Stimulated activated CD8-positive, alpha-beta memory T cell treated with anti-CD3 and anti-CD28 coated beads, Interleukin-12 subunit alpha, Interleukin-12 subunit beta, amount 100 ng/mL, for 24 hours (primary cell): ENCODE measurements around the gene PCIF1.
"Not testable (repeated sequence)": the region's sequence is repeated elsewhere in the genome, so short reads cannot be mapped to it uniquely, and the experiment has no call there.

Source experiments
- DNase-seq: peaks from one replicate; pipeline ENCODE4 v3.0.0-alpha.2; 2020; ENCODE audit errors: extremely low read depth

PCIF1 gene

GRCh38 chr20:45934586-45935415 is at the start of gene PCIF1:
TSS of gene PCIF1 (plus strand) at chr20:45934683. CDS start at chr20:45939000, 4,317 bp downstream.
- DNase-seq = peak; percentile 94

GRCh38 chr20:45886590-45887345 is 47.7 kb upstream of the PCIF1 start:
- DNase-seq = no peak

GRCh38 chr20:45887346-45887715 is 47.2 kb upstream of the PCIF1 start, which contains the start of gene SPATA25:
TSS of gene SPATA25 (minus strand) at chr20:45887622. CDS start at chr20:45887590, 32 bp downstream.
- DNase-seq = no peak

DNA sequence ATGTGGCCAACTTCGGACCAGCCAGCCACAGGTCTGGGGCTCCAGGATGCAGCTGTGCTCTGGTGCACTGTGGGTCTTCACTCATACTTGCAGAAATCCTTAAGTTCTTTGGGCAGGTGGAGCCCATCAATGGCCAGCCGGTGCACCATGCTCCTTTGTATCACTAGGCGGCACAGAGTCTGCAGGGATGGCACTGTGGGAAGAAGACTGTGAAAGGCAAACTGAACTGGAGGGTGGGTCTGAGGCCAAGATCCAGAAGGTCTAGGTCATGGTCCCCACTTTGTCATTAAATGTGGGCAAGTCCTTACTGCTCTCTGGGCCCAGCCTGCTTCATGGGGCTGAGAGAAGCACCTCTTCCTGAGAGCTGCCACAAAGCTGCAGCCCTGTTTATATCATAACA is 45.8 kb upstream of the PCIF1 start:
- no peak for DNase-seq

- no peak for DNase-seq
These were observed 44.2 kb upstream of the PCIF1 start for GRCh38 chr20:45890077-45890984.

GRCh38 chr20:45890985-45891983 is 43.2 kb upstream of the PCIF1 start, which contains the start of the genes CTSA and NEURL2:
TSS of gene CTSA (plus strand) at chr20:45891335. CDS start at chr20:45891569, 234 bp downstream.
TSS of gene NEURL2 (minus strand) at chr20:45891208. CDS start at chr20:45890991, 217 bp downstream.
- peak; percentile 72 for DNase-seq

- no peak for DNase-seq
These were observed 42.2 kb upstream of the PCIF1 start for GRCh38 chr20:45892049-45892825.

GRCh38 chr20:45892828-45893500 is 41.5 kb upstream of the PCIF1 start:
- DNase-seq = no peak

GRCh38 chr20:45893831-45894230 is 40.7 kb upstream of the PCIF1 start:
- DNase-seq = no peak

DNA sequence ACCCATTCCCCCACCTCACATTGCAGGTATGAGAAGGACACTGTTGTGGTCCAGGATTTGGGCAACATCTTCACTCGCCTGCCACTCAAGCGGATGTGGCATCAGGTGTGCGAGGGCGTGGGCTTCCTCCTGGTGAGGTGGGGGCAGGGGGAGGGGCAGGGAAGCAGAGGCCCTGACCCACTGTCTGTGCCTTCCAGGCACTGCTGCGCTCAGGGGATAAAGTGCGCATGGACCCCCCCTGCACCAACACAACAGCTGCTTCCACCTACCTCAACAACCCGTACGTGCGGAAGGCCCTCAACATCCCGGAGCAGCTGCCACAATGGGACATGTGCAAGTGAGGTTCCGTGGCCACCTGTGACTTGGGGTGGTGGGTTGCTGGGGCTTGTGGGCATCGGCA is 39.7 kb upstream of the PCIF1 start:
- DNase-seq = no peak

GRCh38 chr20:45896641-45897161 is 37.8 kb upstream of the PCIF1 start:
- DNase-seq = no peak

- DNase-seq = no peak
These were observed 37.2 kb upstream of the PCIF1 start for GRCh38 chr20:45897289-45897688.

GRCh38 chr20:45897692-45898091 is 36.8 kb upstream of the PCIF1 start:
- no peak for DNase-seq

- no peak for DNase-seq
These were observed 36.2 kb upstream of the PCIF1 start for GRCh38 chr20:45898285-45898684.

- no peak for DNase-seq
These were observed 35.2 kb upstream of the PCIF1 start for GRCh38 chr20:45899046-45899835.

- not testable (repeated sequence) for DNase-seq
These were observed 33.2 kb upstream of the PCIF1 start for GRCh38 chr20:45901332-45901731.

DNA sequence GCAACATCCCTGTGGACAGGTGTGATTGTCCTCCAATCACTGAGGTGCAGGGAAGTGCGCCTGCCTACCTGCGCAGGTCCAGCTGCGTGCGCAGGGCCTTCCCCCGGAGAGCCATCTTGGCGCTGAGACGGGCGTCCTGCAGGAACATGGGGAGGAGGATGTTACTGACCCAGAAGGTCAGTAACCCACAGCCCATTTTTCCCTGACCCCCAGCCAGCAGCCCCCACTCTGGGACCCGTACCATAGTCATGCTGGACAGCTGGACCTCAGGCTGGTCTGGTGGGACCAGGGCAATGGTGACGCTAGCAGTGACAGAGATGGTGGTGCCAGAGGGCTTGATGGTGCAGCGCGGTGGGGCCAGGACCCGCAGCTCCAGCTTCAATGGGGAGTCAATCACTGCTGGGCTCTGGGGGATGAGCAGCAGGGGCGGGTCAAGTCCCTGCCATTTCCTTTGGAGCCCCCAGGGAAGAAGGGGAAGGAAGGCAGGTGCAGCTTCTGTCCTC is 32.2 kb upstream of the PCIF1 start:
- no peak for DNase-seq
